Inflammatory macrophage (primary cell): Measurements from ENCODE around the gene XPNPEP2.
A peak's percentile ranks its signal among the peaks of the same experiment; 100 is the strongest.

Experiments
- DNase-seq, 2 donors: peaks; one replicate each; pipeline ENCODE4 v3.0.0-alpha.2; 2020 to 2022
- total RNA-seq, 18 experiments: gene quantifications; one replicate each; lab custom pipeline; 2026; ENCODE audit warnings: mixed read lengths in 6 of 18, inconsistent platforms in 2 of 18; lab: John Stamatoyannopoulos, UW

The XPNPEP2 gene, protein sequence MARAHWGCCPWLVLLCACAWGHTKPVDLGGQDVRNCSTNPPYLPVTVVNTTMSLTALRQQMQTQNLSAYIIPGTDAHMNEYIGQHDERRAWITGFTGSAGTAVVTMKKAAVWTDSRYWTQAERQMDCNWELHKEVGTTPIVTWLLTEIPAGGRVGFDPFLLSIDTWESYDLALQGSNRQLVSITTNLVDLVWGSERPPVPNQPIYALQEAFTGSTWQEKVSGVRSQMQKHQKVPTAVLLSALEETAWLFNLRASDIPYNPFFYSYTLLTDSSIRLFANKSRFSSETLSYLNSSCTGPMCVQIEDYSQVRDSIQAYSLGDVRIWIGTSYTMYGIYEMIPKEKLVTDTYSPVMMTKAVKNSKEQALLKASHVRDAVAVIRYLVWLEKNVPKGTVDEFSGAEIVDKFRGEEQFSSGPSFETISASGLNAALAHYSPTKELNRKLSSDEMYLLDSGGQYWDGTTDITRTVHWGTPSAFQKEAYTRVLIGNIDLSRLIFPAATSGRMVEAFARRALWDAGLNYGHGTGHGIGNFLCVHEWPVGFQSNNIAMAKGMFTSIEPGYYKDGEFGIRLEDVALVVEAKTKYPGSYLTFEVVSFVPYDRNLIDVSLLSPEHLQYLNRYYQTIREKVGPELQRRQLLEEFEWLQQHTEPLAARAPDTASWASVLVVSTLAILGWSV
- total RNA-seq = 0.48 to 3.3 (median 1.8) reads per million in 18 experiments

DNA sequence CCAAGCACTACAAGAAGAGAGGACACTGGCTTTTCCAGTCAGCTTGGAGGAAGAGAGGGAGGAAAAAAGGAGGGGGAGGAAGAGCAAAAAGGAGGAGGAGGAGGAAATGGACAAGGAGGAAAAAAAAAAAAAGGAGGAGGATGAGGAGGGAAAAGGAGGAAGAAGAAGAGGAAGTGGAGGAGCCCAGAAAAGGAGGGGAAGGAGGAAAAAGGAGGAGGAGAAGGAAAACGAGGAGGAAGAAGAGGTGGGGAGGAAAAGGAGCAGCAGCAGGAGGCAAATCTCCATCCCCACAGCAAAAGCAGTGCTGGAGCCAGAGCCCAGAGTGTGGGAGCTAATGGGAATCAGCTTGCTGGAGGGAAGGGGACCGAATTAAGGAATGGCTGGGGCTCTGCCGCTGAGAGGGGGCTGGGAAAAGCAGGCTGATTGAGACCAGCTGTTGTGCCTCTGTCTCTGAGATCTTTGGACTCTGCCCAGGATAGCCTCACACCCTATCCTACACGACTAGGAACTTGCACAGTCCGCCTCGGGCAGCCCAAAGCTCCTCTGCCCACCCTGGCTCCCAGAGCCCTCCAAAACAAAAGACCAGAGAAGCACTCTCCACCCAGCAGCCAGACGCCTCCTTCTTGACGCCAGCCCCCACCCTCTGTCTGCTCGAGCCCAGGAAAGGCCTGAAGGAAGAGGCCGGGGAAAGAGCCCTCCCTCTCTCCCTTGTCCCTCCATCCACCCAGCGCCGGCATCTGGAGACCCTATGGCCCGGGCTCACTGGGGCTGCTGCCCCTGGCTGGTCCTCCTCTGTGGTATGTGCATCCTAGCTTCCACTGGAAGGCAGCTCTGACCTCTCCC is at the start of gene XPNPEP2:
Gene XPNPEP2, plus strand, starts transcription at position 514 of the 843 bp plus-strand sequence. Its CDS starts 235 bp downstream, at position 749.
- DNase-seq = no peak

- peak; percentile 55 to 72 for DNase-seq
Observed at GRCh38 chrX:129689796-129690195, 49.0 kb upstream of the XPNPEP2 start.

DNA sequence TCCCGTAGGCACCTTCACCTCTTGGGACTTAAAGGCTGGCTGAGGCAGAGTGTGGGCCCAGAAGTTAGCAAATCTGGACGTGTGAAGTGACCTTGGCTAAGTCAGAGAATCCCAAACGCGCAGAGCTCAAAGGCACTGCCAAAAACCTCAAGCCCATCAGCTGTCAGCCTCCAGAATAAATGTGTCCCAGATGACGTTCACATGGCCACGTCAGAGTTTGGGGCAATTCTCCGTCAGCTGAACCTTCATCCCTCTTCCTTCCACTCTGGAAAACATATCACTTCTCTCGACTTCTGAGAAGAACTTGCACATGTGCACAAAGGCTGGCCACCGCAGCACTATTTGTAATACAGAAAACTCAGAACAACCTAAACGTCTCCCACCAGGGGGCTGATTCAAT is 48.3 kb upstream of the XPNPEP2 start:
- DNase-seq = no peak

DNA sequence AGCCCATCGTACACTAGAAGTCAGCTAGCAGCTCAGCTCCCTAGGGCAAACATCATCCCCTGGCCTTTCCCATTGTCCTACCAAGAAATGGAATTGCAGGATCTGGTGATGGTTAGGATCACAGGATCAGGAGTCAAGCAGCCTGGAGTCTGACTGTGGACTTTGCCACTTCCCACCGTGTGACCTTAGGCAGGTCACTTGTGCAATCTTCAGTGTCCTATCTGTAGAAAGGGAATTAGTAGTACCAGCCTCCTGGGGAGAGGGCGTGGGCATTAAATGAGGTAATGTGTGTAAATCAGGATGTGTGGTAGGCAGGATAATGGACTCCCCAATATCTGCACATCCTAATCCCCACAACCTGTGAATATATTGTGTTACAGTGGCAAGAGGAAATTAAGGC is 45.4 kb upstream of the XPNPEP2 start:
- DNase-seq = peak; percentile 43 to 59

- DNase-seq = no peak
Observed at GRCh38 chrX:129694805-129695204, 44.0 kb upstream of the XPNPEP2 start.

DNA sequence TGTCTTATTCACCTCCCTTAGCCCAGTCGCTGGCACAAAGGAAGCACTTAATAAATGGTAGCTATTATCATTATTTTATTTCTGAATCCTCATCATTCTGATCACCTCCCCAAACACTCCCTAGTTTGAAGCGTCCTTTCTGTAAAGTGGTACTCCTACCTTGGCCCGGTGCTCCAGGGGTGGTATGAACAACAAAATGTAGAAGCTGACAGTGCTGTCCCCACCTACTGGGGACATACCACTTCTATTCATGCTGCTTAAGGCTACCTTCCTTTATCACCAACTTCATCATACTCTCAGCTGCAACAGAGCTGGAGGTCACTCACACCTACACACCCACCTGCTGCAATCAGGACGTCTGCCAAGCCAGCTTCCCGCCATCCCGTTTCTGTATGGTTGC is 43.2 kb upstream of the XPNPEP2 start:
- DNase-seq = no peak

DNA sequence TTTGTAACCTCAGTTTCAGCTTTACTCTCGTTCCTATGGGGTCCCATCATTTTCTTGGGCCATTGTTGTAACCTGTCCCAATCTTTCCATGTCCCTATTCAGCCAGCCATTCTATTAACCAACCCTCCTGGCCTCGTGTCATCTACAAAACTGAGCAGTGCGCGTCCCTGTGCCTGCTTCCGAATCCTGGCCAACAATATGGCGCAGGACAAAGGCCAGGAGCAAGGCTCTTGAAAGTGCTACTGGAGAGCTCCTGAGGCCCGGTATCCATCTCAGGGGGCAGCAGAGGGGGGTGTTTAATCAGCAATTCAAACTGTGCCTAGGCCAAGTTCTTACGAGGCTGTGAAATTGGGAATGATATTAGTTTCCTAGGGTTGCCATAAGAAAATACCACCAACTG is 42.8 kb upstream of the XPNPEP2 start:
- DNase-seq = no peak

DNA sequence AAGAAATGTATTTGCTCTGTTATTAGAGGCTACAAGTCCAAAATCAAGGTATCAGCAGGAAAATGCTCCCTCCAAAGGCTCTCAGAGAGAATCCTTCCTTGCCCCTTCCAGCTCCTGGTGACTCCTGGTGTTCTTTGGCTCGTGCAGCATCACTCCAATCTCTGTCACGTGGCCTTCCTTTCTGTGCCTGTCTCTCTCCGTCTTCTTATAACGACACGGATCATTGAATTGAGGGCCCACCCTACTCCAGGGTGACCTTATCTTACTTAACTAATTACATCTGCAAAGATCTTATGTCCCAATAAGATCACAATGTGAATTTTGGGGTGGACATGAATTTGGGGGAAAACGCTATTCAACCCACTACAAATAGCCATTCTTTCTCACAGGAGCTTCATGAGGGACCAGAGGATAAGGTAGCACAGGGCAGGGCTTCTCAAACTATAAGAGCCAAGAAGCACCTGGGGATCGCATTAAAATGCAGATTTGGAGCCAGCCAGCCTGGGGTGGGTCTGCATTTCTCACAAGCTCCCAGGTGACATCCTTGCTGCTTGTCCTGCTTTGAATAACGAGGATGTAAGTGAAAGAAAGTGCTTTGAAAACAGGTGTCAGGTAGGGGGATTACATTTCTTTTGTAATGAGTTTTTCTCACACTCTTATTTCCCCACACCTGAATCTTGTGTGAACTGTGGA is 42.2 kb upstream of the XPNPEP2 start:
- no peak for DNase-seq

DNA sequence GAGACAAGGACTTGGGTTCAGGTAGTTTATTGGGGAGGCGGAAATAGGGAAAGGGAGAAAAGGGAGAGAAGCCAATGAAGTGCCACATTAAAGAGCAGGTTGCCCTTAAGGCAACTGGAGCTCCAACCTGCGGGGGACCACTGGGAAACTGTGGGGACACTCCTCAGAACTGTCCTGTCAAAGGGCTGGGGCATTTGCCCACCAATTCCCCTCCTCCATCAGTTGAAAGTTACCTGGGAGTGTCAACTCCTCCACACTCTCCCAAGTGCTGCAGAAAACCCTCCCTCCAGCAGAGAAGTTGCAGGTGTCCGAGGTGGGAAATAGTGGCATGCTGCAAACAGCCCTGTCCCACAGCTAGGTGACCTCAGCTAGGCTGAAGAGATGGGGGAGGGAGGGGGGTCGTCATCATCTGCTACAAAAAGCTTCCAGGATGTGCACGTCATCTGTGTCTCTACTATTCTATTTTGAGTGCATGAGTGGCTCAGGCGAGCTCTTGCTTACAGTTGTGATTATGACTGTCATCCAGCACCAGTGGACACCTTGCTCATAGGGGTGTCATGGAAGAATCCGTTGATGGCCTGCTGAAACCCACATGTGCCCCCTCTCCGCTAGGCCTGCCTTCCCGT is 41.5 kb upstream of the XPNPEP2 start:
- no peak for DNase-seq

DNA sequence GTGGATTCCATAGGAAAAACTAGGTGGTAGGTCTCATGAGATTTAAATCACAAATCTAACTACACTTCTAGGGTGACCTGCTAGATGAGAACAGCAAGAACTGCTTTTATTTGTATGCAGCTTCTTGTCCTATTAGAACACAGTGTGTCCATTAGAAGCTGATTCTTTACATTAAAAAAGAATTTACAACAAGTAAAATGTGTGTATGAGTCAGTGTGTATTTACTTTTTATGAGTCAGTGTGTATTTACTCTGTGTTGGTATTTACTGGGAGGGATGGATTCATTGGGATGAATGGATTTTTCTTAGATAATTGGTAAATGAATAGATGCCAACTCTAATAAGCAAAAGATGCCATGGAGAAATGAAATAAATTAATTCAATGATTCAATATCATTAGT is 40.6 kb upstream of the XPNPEP2 start:
- DNase-seq = no peak

GRCh38 chrX:129700536-129700935 is 38.2 kb upstream of the XPNPEP2 start:
- no peak for DNase-seq

GRCh38 chrX:129701624-129702069 is 37.1 kb upstream of the XPNPEP2 start:
- no peak for DNase-seq

DNA sequence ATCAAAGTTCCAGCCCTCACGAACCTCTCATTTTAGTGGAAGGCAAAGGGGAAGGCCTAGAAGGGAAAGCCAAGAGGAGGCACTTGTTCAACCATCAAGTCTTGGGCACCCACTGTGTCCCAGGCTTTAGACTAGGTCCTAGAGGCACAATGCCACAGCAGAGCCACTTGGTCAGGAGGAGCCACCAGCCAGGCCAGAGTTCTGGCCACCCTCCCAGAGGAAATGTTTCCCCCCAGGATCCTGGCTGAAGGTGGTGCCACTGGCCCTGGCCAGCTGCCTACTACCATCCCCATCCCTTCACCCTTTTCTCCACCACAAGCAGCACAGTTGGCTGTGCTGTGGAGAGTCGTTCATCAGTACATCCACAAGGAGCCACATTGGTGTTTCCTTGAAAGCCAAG is 34.3 kb upstream of the XPNPEP2 start:
- DNase-seq = no peak

- no peak for DNase-seq
Observed at GRCh38 chrX:129705377-129705925, 33.3 kb upstream of the XPNPEP2 start.

GRCh38 chrX:129705988-129706387 is 32.8 kb upstream of the XPNPEP2 start:
- DNase-seq = no peak

- no peak for DNase-seq
Observed at GRCh38 chrX:129706400-129707072, 32.2 kb upstream of the XPNPEP2 start.

GRCh38 chrX:129714581-129714980 is 24.2 kb upstream of the XPNPEP2 start:
- peak; percentile 35 to 37 for DNase-seq

DNA sequence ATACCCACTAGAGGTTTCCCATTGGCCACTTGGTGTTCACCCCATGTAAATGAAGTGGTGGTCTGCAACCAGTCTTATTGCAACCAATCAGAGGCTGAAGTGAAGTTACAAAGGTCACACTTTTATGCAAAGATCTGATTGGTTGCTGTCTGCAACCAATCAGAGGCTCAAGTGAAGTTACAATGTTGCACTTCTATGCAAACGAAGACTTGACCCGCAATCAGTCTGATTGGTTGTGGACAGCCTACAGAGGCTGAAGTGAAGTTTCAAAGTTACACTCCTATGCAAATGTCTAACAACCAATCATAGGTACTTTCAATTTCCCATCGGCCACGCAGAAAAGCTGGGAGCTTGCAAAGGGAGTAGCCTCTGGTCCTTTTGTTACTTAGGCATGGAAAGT is 22.3 kb upstream of the XPNPEP2 start:
- no peak for DNase-seq

DNA sequence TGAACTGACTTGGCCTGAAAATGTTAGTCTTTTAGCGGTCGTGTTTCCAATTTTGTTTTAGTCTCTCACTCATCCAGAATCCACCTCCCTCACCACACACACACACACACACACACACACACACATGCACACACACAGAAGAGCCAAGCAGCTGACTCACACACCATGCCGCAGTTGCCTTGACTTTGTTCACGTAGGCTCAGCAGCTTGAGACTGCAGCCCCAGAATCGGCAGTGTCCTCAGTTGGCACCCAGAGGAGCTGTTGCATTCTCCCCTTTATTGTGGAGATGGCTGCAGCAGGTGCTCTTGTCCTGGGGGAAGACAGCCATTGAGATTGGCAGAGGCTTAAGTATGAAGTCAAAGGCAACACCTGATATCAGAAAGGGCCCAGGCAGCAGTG is 20.9 kb upstream of the XPNPEP2 start:
- DNase-seq = no peak

DNA sequence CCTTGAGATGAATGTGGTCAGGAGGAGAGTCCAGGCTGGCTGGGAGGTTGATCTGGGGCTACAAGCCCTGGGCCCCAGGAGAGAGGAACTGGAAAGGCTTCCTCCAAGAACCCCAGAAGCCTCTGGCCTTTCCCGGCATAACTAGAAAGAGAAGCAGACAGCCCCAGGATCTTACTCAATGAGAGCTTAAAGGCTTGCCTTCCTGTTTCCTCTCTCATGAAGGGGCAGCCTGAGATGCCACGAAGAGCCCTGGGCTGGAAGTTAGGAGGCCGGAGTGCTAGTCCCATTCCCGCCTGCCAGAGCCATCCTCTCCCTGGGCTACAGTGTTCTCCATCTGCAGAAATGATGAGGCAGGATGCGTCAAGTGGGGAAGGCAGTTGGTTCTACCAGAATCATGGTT is 20.1 kb upstream of the XPNPEP2 start:
- DNase-seq = peak; percentile 52 to 54

- DNase-seq = no peak
Observed at GRCh38 chrX:129719268-129719667, 19.5 kb upstream of the XPNPEP2 start.
